CD4-positive, alpha-beta memory T cell (primary cell): ENCODE results near the gene TRPV5. TPM values are rescaled to one million over a fixed set of nuclear protein-coding genes. Genes with fewer than 3 reads are reported as not detected.

Experiments used
- CTCF ChIA-PET: fragments of 350-600 bp; sonication (Branson Sonifier 250); formaldehyde crosslinking; loops from one replicate; lab custom pipeline; 2021; ENCODE audit warnings: inconsistent platforms; ENCODE audit not compliant: partially characterized antibody; lab: Charles Lee
- POLR2A ChIA-PET: fragments of 350-600 bp; sonication (Branson Sonifier 250); formaldehyde crosslinking; loops from one replicate; lab custom pipeline; 2021; ENCODE audit not compliant: partially characterized antibody; lab: Charles Lee
- DNase-seq, 5 donors: peaks; one replicate each; pipeline versions ENCODE4 v3.0.0 to v3.0.0-alpha.2; 2020 to 2022; ENCODE audit warnings: mixed read lengths in 1 of 5
- H3K27ac ChIP-seq: one replicate; pipeline ENCODE4 v1.7.0; 2013; ENCODE audit warnings: low read depth, low read length
- H3K27me3 ChIP-seq: 2 replicates; pipeline ENCODE4 v1.7.0; 2013; ENCODE audit warnings: mild to moderate bottlenecking, low read length, moderate library complexity; ENCODE audit not compliant: insufficient read depth
- H3K36me3 ChIP-seq: 2 replicates; pipeline ENCODE4 v1.7.0; 2013; ENCODE audit warnings: mild to moderate bottlenecking, low read length, moderate library complexity; ENCODE audit not compliant: insufficient read depth
- H3K4me1 ChIP-seq: 2 replicates; pipeline ENCODE4 v1.7.0; 2013; ENCODE audit warnings: mild to moderate bottlenecking, low read length, moderate library complexity; ENCODE audit not compliant: insufficient read depth
- H3K4me3 ChIP-seq, 2 donors: one replicate each; pipeline ENCODE4 v1.7.0; 2013; ENCODE audit warnings: low read length in 2 of 2, mild to moderate bottlenecking in 1 of 2
- H3K9me3 ChIP-seq, 2 donors: one replicate each; pipeline ENCODE4 v1.7.0; 2013; ENCODE audit warnings: low read length in 2 of 2, control low read depth in 1 of 2; ENCODE audit not compliant: control insufficient read depth in 1 of 2
- H3K27ac Mint-ChIP-seq, 7 donors: one replicate each; pipeline ENCODE4 v1.8.0; 2020 to 2021; ENCODE audit warnings: mixed read lengths in 7 of 7, mild to moderate bottlenecking in 6 of 7, inconsistent platforms in 3 of 7, moderate library complexity in 3 of 7
- H3K27me3 Mint-ChIP-seq, 2 donors: one replicate each; pipeline ENCODE4 v1.8.0; 2020 to 2021; ENCODE audit warnings: mixed read lengths in 2 of 2
- H3K36me3 Mint-ChIP-seq, 2 donors: one replicate each; pipeline ENCODE4 v1.8.0; 2020 to 2021; ENCODE audit warnings: mixed read lengths in 2 of 2, inconsistent platforms in 1 of 2, mild to moderate bottlenecking in 1 of 2
- H3K4me1 Mint-ChIP-seq, 4 donors: one replicate each; pipeline ENCODE4 v1.8.0; 2020 to 2021; ENCODE audit warnings: mixed read lengths in 4 of 4, mild to moderate bottlenecking in 1 of 4
- H3K4me3 Mint-ChIP-seq, 8 donors: one replicate each; pipeline ENCODE4 v1.8.0; 2020 to 2021; ENCODE audit warnings: mixed read lengths in 8 of 8, mild to moderate bottlenecking in 7 of 8, moderate library complexity in 6 of 8, inconsistent platforms in 3 of 8
- H3K9me3 Mint-ChIP-seq, 8 donors: one replicate each; pipeline ENCODE4 v1.8.0; 2020 to 2021; ENCODE audit warnings: mixed read lengths in 8 of 8, mild to moderate bottlenecking in 5 of 8, inconsistent platforms in 3 of 8, moderate library complexity in 1 of 8
- intact Hi-C: fragments of 100-400 bp; cut with micrococcal nuclease; formaldehyde crosslinking; loops from one replicate; pipeline ENCODE4 v1.15.1; 2023
- polyA plus RNA-seq, 2 donors: library from polyadenylated mRNA; unstranded; fragments of 300-500 nt; fragmentation: Illumina TruSeq; gene quantifications; one replicate each; pipeline ENCODE4 v1.2.3, GENCODE V29; 2021
- total RNA-seq, 2 experiments: library from RNA; stranded (reverse); gene quantifications; one replicate each; pipeline ENCODE4 v1.2.3, GENCODE V29; 2021

TRPV5 gene
- total and polyA plus RNA-seq, 4 experiments from 2014 or later, result not detected

DNA sequence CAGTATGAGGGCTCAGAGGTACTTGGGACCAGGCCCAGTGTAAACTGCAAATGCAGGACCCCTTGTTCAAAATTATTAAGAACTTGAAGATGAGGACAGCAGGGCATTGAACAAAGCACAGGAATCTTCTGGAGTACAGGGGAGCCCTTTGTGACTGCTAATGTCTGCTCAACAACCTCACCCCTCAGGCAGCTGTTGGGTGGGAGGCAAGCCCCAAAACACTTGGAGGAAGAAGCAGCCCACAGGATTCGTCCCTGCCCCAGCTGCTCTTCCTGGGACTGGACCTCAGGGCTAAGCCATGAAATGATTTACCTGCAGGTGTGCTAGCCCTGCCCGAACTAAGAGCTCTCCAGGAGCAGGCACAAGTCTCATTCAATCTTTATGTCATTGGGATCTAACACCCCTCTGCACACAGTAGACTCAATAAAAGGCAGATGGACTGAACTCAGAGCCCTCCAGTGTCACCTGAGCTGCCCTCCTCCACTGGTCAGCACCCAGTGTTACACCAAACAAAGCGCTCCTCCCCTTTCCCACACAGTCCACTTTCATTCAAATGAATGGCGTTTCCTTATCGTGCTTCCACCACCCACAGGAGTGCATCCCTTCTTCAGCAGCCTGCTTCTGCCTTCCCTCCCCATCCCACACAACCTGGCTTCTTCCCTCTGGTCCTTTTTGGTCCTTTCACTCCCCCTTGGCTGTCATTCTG lies 1.0 kb downstream of the TRPV5 start:
- Mint-ChIP-seq H3K36me3 (no peaks in the 10 kb centered on the region), H3K4me3 (no peak overlapping the region), H3K27me3 (peaks cover 6 to 11% of the 10 kb centered on the region in 2 donors), H3K27ac (no peak overlapping the region), H3K9me3 (no peaks in the 10 kb centered on the region), H3K4me1 (no peaks in the 10 kb centered on the region)
- H3K4me1 ChIP-seq, result no peaks in the 10 kb centered on the region
- no peak overlapping the region for H3K27ac ChIP-seq
- DNase-seq, result no peak
- ChIA-PET CTCF (no interaction called here), POLR2A (no interaction called here)
- H3K27me3 ChIP-seq, result no peaks in the 10 kb centered on the region
- intact Hi-C loops, result no loop called here
- no peak overlapping the region for H3K4me3 ChIP-seq
- no peaks in the 10 kb centered on the region for H3K9me3 ChIP-seq
- H3K36me3 ChIP-seq, result no peaks in the 10 kb centered on the region

DNA sequence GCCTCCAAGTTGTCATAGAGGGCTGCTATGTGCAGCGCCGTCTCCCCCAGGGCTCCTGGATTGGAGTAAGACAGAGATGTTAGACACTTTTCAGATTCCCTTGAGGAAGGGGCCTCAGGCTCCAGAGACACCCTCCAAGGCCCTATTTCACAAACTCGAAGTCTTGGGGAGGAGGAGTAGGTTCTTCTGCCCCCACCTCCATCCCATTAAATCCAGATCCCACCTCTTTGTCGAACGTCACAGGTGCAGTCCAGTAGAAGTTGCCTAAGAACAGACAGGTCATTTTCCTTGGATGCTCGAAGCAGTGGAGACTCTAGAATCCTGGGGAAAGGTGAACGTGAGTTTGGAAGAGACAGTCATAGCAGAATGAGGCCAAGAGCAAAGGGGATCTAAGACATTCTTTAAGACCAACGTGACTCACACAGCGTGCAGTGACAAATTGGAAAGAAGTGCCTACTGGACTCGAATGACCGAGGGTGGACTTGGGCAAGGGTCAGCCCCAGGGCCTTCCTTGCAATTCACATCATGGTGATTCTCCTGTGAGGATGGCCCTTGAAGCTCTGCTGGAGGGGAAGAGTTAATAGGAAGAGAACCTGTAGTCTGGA lies 3.3 kb downstream of the TRPV5 start:
- Mint-ChIP-seq H3K9me3 (no peaks in the 10 kb centered on the region), H3K4me3 (no peak overlapping the region), H3K27ac (no peak overlapping the region), H3K4me1 (peaks cover 0 to 2% (median 0%) of the 10 kb centered on the region in 4 donors), H3K27me3 (peaks cover 6 to 8% of the 10 kb centered on the region in 2 donors), H3K36me3 (no peaks in the 10 kb centered on the region)
- H3K9me3 ChIP-seq, result no peaks in the 10 kb centered on the region
- no peaks in the 10 kb centered on the region for H3K36me3 ChIP-seq
- ChIA-PET POLR2A (no interaction called here), CTCF (no interaction called here)
- no peak overlapping the region for H3K4me3 ChIP-seq
- DNase-seq, result no peak
- H3K27me3 ChIP-seq, result no peaks in the 10 kb centered on the region
- no peaks in the 10 kb centered on the region for H3K4me1 ChIP-seq
- intact Hi-C loops, result no loop called here
- no peak overlapping the region for H3K27ac ChIP-seq

GRCh38 chr7:142927949-142928348 lies 5.6 kb downstream of the TRPV5 start:
- Mint-ChIP-seq H3K27me3 (peaks cover 1 to 2% of the 10 kb centered on the region in 2 donors), H3K4me1 (peaks cover 0 to 2% (median 0%) of the 10 kb centered on the region in 4 donors), H3K9me3 (no peaks in the 10 kb centered on the region), H3K36me3 (no peaks in the 10 kb centered on the region), H3K4me3 (no peak overlapping the region), H3K27ac (no peak overlapping the region)
- Histone ChIP-seq H3K36me3 (no peaks in the 10 kb centered on the region), H3K27ac (no peak overlapping the region), H3K4me3 (no peak overlapping the region), H3K27me3 (no peaks in the 10 kb centered on the region), H3K9me3 (no peaks in the 10 kb centered on the region), H3K4me1 (no peaks in the 10 kb centered on the region)
- POLR2A ChIA-PET, result no interaction called here
- intact Hi-C loops, result no loop called here
- CTCF ChIA-PET, result interaction anchor here (1.2 kb wide), 1 partner anchor 47 kb away, joined by 3 read pairs; no protein-coding TSS in a partner anchor
- DNase-seq, result no peak

GRCh38 chr7:142927085-142927745 lies 6.3 kb downstream of the TRPV5 start:
- Histone ChIP-seq H3K27me3 (no peaks in the 10 kb centered on the region), H3K36me3 (no peaks in the 10 kb centered on the region), H3K4me3 (no peak overlapping the region), H3K27ac (no peak overlapping the region), H3K4me1 (no peaks in the 10 kb centered on the region), H3K9me3 (no peaks in the 10 kb centered on the region)
- intact Hi-C loops, result no loop called here
- DNase-seq, result no peak
- ChIA-PET CTCF (interaction anchor here (1.2 kb wide), 1 partner anchor 46 kb away, joined by 3 read pairs; no protein-coding TSS in a partner anchor), POLR2A (no interaction called here)
- Mint-ChIP-seq H3K4me1 (peaks cover 0 to 2% (median 0%) of the 10 kb centered on the region in 4 donors), H3K9me3 (no peaks in the 10 kb centered on the region), H3K36me3 (no peaks in the 10 kb centered on the region), H3K27me3 (peaks cover 1% of the 10 kb centered on the region in 2 donors), H3K4me3 (no peak overlapping the region), H3K27ac (no peak overlapping the region)

DNA sequence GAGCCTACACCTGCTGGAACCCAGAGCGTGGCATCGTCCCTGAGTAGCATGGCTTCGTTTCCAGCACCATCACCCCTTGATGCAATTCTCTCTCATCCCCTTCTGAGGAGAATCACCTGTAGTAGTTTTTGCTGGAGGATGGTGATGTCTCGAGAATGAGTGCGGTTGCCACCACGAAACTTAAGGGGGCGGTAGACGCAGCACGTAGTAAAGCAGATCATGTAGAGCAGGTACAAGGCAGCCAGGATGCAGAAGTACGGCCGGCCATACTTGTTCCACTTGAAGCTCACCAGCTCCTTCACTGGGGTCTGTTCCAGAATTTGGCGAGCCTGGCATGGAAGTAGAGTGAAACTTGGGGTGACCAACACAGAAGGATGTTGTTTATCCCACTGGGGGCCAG lies 8.1 kb downstream of the TRPV5 start:
- Mint-ChIP-seq H3K4me3 (no peak overlapping the region), H3K27ac (no peak overlapping the region), H3K4me1 (peaks cover 0 to 2% (median 0%) of the 10 kb centered on the region in 4 donors), H3K27me3 (peaks cover 1% of the 10 kb centered on the region in 2 donors), H3K9me3 (no peaks in the 10 kb centered on the region), H3K36me3 (no peaks in the 10 kb centered on the region)
- DNase-seq, result no peak
- Histone ChIP-seq H3K9me3 (no peaks in the 10 kb centered on the region), H3K27ac (no peak overlapping the region), H3K4me3 (no peak overlapping the region), H3K27me3 (no peaks in the 10 kb centered on the region), H3K4me1 (no peaks in the 10 kb centered on the region), H3K36me3 (no peaks in the 10 kb centered on the region)
- ChIA-PET POLR2A (no interaction called here), CTCF (no interaction called here)
- intact Hi-C loops, result no loop called here

- peaks cover 1% of the 10 kb centered on the region in 2 donors for H3K27me3 Mint-ChIP-seq
- CTCF ChIA-PET, result no interaction called here
- Histone ChIP-seq H3K4me3 (no peak overlapping the region), H3K4me1 (no peaks in the 10 kb centered on the region), H3K9me3 (no peaks in the 10 kb centered on the region), H3K27ac (no peak overlapping the region), H3K36me3 (no peaks in the 10 kb centered on the region), H3K27me3 (no peaks in the 10 kb centered on the region)
- POLR2A ChIA-PET, result no interaction called here
- intact Hi-C loops, result no loop called here
- no peaks in the 10 kb centered on the region for H3K36me3 Mint-ChIP-seq
- H3K9me3 Mint-ChIP-seq, result no peaks in the 10 kb centered on the region
- no peak for DNase-seq
- H3K4me1 Mint-ChIP-seq, result peaks cover 0 to 2% (median 0%) of the 10 kb centered on the region in 4 donors
- no peak overlapping the region for H3K4me3 Mint-ChIP-seq
- no peak overlapping the region for H3K27ac Mint-ChIP-seq
These were observed 10.2 kb downstream of the TRPV5 start for GRCh38 chr7:142923391-142923790.

DNA sequence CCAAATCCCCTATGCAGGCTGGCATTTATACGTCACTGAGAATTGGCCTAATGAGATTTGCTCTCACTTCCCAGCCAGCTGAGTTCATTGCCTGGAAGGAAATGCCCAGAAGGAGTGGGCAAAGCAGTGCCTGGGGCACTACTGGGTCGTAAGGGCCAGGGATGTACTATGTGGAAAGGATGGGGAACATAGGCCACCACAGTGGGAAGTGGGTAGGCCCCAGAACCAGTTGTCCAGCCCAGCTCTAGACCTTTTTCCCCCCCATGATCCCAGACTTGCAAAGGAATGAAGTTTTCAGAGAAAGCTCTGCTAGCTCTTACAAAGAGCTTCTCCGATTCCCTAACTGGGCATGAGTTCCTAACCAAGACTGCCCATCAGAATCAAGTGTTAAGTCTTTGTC lies 13.9 kb downstream of the TRPV5 start:
- H3K27me3 ChIP-seq, result no peaks in the 10 kb centered on the region
- Mint-ChIP-seq H3K4me3 (no peak overlapping the region), H3K27ac (no peak overlapping the region), H3K36me3 (no peaks in the 10 kb centered on the region), H3K27me3 (peaks cover 2 to 4% of the 10 kb centered on the region in 2 donors), H3K9me3 (no peaks in the 10 kb centered on the region), H3K4me1 (no peaks in the 10 kb centered on the region)
- intact Hi-C loops, result no loop called here
- H3K27ac ChIP-seq, result no peak overlapping the region
- no peak overlapping the region for H3K4me3 ChIP-seq
- no peaks in the 10 kb centered on the region for H3K4me1 ChIP-seq
- POLR2A ChIA-PET, result no interaction called here
- CTCF ChIA-PET, result no interaction called here
- no peak for DNase-seq
- no peaks in the 10 kb centered on the region for H3K9me3 ChIP-seq
- H3K36me3 ChIP-seq, result no peaks in the 10 kb centered on the region
